C4-2B (cell line): Measurements from ENCODE around the gene TSEN54.
A peak's percentile ranks its signal among the peaks of the same experiment; 100 is the strongest.

Experiments used
- ZFX ChIP-seq: fragments of 450-650 bp; IDR thresholded peaks from 2 replicates; pipeline ENCODE4 v1.6.1; 2017
- TF ChIP-seq, protein P1 (sequence below): fragments of 450-650 bp; conservative IDR thresholded peaks from 2 replicates; pipeline ENCODE4 v1.5.1; 2017; ENCODE audit warnings: mild to moderate bottlenecking

DNA sequence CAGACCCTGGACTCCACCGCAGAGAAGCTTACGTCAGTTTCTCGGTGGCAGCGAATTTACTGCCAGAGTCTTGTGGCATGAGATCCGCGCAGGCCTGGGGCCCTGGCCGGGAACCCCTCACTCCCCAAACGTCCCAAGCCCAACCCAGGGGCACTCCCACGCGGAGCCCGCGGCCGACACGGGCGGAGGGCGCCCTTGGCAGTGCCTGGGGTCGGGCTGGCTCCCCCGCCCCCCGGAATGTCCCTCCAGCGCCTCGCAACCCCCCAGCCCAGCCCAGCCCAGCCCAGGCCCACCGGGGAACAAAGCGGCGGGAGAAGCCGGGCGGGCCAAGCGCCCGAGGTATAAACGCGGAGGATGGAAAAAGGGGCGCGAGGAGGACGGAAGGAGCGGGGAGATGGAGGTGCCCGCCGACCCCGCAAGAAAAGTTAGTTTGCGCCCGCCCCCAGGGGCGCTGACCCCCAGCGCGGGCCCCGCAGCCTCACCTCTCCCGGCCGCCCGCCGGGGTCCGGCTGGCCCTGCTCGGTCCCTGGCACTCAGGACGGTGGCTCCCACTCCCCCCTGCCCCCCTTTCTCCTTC, 1.3 kb upstream of the TSEN54 start:
- TF ChIP-seq, protein P1, sequence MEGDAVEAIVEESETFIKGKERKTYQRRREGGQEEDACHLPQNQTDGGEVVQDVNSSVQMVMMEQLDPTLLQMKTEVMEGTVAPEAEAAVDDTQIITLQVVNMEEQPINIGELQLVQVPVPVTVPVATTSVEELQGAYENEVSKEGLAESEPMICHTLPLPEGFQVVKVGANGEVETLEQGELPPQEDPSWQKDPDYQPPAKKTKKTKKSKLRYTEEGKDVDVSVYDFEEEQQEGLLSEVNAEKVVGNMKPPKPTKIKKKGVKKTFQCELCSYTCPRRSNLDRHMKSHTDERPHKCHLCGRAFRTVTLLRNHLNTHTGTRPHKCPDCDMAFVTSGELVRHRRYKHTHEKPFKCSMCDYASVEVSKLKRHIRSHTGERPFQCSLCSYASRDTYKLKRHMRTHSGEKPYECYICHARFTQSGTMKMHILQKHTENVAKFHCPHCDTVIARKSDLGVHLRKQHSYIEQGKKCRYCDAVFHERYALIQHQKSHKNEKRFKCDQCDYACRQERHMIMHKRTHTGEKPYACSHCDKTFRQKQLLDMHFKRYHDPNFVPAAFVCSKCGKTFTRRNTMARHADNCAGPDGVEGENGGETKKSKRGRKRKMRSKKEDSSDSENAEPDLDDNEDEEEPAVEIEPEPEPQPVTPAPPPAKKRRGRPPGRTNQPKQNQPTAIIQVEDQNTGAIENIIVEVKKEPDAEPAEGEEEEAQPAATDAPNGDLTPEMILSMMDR: no peak
- TF ChIP-seq ZFX: peak; percentile 62; the same call in 1 of the 2 replicates
